Glomerular visceral epithelial cell (primary cell): ENCODE data around the gene CHKB.

Source experiments
- DNase-seq: peaks from one replicate; pipeline ENCODE4 v3.0.0-alpha.2; 2016; ENCODE audit errors: extremely low spot score

Gene CHKB

GRCh38 chr22:50530580-50530876 lies 52.1 kb downstream of the CHKB start:
- DNase-seq = no peak

DNA sequence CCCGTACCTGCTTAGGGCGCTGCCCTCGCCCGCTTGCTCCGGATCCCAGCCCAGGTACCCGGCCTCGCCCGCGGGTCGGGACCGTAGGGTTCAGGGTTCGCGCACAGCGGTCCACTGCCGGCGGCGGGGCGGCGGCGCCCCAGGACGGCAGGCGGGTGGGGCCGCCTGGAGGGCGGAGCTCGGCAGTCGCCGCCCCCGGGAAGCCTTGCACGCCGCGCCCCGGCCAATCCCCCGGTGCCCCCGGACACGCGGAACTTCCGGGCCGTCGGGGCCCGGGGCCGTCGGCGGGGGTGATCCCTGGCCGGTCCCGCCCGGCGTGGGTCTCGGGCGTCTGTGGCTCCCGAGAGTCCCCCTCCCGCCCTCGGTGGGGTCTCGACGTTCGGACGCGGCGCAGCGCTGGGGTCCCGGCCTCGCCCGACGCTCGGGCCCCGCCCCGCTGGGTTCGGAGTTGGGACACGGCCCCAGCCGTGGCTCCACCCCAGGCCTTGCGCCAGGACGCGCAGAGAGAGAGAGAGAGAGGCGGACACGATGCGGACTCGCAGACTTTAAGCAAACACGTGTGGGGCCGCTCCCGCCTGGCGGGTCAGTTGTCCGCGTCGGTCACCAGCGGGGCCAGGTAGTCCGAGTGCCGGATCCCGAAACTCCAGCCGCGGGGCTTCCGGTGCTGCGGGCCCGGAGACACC lies 52.6 kb downstream of the CHKB start, which contains the start of gene TYMP:
TYMP (minus strand) TSS at position 116 of the 683 bp plus-strand sequence. CDS start 303 bp downstream, outside the sequence.
- DNase-seq = peak; percentile 36

- no peak for DNase-seq
Observed at GRCh38 chr22:50529416-50529896, 53.2 kb downstream of the CHKB start.
